GM19023 (cell line): ENCODE measurements around the gene NAT9.

Source experiments
- ATAC-seq: cut with Tn5 transposase; IDR thresholded peaks from one replicate; pipeline ENCODE4 v1.9.1; 2021; ENCODE audit warnings: mild to moderate bottlenecking, moderate library complexity; ENCODE audit not compliant: unreplicated experiment

NAT9 gene

DNA sequence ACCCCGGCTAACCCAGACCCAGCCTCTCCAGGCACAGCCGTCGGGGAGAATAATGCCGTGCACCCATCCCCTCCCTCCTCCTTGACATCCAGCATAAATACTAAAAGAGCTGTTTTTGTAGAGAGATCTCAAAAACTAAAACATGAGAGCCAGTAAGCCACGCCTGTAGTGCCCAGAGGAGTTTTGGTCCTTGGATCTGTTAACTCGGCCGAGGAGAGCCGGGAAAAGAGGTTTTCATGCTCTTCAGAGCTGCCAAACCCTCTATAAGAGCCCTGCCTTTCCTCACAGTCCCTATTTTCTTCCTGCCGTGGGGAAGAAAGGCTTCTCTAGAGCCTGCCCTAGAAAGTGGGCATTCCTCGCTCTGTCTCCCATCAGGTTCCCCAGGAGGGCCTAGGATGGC, 30.2 kb upstream of the NAT9 start:
- ATAC-seq = no peak

DNA sequence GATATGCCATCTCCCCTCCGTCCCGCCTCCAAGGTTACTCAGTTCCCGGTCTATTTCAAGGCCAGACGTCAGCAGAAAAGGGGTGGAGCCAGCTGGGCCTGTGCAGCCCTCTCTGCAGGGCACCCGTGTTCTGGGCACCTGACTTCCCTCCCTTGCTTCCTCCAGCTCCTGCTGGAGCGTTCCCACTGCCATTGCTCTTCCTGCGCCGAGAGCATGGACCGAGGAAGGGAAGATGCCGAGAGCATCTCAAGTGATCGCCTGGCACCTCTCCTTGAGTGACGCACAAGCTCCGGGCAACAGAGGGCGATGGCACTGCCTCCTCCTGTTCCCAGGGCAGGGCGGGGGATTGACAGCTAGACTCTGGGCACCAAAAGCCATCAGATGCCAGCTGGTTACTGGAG, 29.4 kb upstream of the NAT9 start:
- no peak for ATAC-seq

DNA sequence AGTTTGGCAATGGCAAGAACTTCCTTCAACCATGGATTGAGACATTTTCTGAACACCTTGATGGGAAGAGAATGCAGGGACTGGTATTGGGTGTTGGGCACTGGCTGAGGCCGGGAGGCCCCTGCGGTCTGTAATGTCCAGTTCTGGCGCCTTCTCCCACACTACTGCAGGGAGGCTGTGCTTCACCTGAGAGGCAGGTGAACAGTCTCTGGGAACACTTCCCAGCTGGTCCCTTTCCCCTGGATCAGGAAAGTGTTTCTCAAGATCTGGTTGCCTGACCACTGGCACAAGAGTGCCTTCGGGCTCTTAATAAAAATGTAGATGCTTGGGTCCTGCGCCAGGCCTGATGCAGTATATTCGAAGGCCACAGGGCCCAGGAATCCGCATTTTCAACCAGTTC, 28.5 kb upstream of the NAT9 start:
- no peak for ATAC-seq

GRCh38 chr17:74803971-74804370, 27.8 kb upstream of the NAT9 start:
- ATAC-seq = no peak

DNA sequence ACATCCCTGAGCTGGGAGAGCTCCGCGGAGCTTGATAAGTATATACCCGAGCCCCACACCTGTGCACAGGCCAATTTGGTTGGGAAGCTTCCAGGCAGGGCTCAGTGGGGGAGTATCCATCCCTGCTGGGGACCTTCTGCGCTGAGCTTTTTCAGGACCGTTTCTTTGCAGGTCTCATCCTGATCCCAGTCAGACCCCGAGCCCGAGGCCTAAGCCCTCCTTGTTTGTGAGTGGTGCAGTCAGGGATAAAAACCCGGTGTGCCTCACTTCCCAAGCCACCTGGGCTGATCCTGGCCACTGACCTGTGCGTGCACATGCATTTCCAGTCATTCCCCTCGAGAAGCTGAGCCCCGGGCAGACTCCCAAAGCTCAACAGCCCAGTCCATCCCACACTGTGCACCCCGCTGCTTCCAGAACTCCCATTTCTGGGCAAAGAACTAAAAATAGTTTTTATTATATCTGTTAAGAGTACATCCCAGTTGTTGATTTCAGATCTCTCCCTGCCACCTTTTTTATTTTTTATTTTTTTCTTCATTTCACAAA, 27.3 kb upstream of the NAT9 start:
- ATAC-seq = no peak

DNA sequence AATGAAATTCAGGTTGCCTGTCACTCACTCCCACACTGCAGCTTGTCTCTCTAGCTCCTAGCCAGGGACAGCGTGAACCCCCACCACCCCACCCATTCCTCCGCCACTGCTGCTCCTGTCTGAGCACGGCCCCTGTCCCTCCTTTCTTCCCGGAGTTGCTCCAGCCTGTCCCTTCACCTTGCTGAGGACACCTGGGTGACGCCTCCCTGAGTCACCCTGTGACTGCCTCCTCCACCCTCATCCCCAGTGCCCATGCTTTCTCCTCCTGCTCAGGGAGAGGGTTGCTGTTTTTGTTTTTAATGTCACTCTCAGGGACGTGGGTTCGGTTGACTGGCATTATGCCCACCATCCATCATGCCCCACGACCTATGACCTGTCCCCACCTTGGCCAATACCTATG, 25.8 kb upstream of the NAT9 start:
- no peak for ATAC-seq

- no peak for ATAC-seq
Measured at GRCh38 chr17:74800531-74800930, 24.4 kb upstream of the NAT9 start.

GRCh38 chr17:74799097-74799496, 23.0 kb upstream of the NAT9 start:
- no peak for ATAC-seq

DNA sequence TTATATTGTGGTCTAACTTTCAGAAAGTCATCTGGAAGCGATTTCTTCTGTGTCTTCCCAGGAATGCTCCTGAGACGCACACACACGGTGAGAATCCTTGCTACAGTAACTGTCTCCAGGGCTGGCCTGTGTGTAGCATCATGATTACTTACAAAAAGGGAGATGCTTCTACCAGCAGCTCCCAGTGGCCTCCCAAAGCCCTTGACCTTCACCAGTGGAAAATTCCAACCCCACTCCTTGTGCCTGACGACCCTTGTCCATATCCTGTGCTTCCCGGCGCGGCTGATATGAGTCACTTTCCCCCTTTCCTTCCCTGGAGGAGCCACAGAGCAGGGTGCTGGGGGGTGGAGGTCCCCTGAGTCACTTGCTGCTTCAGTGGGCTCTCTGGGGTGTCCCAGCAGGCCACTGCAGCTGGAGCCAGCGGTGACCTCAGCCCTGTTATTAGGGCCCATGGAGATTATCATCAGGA, 22.1 kb upstream of the NAT9 start:
- no peak for ATAC-seq

GRCh38 chr17:74797824-74798223, 21.7 kb upstream of the NAT9 start:
- ATAC-seq = no peak

GRCh38 chr17:74796866-74797265, 20.7 kb upstream of the NAT9 start:
- ATAC-seq = no peak

DNA sequence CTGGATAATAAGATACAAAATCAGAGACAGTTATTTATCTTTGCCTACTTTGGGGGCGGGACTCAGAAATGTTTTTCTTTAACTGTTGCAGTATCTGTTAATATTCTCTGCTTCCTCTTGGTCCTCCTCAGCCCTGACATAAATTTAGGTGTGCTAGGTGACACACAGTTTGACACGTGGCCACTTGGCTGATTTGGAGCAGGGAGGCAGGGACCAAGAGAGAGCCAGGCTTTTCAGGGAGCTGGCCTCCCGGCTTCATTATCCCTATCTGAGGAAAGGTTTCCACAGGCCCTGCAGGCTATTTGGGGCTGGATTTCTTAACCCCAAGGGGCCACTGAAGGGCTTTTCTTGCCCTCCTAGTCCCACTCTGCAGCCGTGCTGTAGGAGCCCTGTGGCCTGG, 20.1 kb upstream of the NAT9 start:
- ATAC-seq = no peak

DNA sequence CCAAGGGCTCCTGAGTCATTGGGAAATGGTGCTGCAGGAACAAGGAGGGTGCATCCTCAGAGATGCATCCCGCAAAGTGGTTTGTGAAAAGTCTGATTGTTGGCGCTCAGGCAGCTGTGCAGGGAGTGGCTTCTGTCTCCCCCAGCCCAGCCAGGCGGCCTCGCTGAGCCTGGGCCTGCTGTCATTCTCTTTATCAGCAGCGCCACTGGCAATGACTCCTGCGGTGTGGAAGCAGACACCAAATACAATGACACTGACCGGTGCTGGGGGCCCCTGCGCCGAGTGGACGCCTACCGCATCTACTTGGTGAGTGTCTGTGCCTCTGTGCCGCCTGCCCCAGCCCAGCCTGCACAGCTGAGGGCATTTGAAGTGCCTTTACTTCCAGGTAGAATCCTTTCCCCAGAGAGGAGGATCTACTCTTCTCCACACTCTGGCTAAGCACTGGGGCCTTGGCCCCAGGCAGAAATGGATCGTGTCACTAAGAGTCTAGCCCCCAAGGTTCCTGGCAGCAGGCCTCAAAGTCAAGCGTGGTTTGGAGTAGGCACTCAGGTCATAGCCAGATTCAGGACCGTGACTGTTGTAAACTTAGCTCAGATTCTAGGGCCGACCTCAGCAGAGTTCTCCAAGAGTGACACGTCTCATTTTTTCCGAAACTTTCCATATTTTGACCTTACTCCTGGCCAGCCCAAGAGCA, 19.3 kb upstream of the NAT9 start:
- ATAC-seq = no peak

- ATAC-seq = no peak
Measured at GRCh38 chr17:74792586-74793105, 16.5 kb upstream of the NAT9 start.

DNA sequence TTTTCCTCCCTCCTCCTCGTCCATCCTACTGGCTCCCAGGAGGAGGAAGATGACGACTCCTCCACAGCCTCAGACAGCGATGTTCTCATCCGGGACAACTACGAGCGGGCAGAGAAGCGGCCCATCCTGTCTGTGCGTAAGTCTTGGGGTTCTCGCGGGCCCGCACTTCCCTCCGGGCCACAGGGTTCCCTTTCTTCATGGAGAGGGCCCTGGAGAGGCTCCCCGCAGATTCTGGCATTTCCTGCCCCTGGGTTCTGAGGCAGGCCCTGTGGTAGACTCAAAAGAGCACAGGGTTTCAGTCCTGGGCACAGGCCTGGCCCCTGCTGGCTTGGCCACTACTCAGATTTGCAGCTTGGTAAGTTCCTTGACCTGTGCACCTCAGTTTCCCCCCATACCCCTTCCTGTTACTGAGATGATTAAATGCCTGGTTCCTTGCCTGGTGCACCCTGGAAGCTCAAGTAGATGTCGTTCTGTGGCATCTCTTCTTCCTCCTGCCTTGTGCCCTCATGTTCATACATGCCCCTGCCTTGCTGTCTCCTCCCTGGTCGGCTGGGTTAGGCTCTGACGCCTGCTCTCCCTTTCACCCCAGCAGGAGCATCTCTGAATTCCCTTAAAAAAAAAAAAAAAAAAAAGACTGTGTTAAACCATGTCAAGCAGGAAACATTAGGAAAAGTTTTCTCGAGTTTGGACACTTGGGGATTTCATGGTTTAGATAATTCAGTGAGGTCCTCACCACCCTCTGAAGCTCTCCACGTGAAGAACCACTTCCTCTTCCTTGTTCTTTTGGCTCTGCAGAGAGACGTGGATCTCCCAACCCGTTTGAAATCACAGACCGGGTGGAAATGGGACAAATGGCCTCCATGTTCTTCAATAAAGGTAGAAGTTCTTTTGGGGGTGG, 14.3 kb upstream of the NAT9 start:
- ATAC-seq = no peak

GRCh38 chr17:74786431-74787055, 10.4 kb upstream of the NAT9 start:
- no peak for ATAC-seq

GRCh38 chr17:74785981-74786360, 9.8 kb upstream of the NAT9 start:
- no peak for ATAC-seq

- no peak for ATAC-seq
Measured at GRCh38 chr17:74785096-74785980, 9.2 kb upstream of the NAT9 start.

GRCh38 chr17:74784125-74784810, 8.1 kb upstream of the NAT9 start:
- ATAC-seq = no peak

- ATAC-seq = no peak
Measured at GRCh38 chr17:74782571-74782970, 6.4 kb upstream of the NAT9 start.
